ENCODE data around the gene PHC2.

GRCh38 chr1:33336580-33336979, 94.3 kb downstream of the PHC2 start:
- TF ChIP-seq CTCF (IDR thresholded peaks at IDR 0.05) (no peak), EP300 (IDR thresholded peaks at IDR 0.05) (no peak), POLR2A (IDR thresholded peaks at IDR 0.05) (no peak), POLR2AphosphoS5 (IDR thresholded peaks at IDR 0.05) (no peak)
